Mammary epithelial cell (primary cell): Measurements from ENCODE around the gene MYL3.

ENCODE experiments used
- EZH2 ChIP-seq: IDR thresholded peaks from 2 replicates; pipeline ENCODE4 v1.6.1; 2012; ENCODE audit warnings: low read length, inconsistent platforms, borderline replicate concordance
- TF ChIP-seq, protein P1 (sequence below), 2 donors: IDR thresholded peaks in 1 of 2; conservative IDR thresholded peaks in 1 of 2; 2 replicates each; pipeline ENCODE4 v1.5.1; 2011 to 2012; ENCODE audit warnings: inconsistent platforms in 2 of 2, low read length in 2 of 2, mild to moderate bottlenecking in 2 of 2, control low read depth in 1 of 2, low read depth in 1 of 2; ENCODE audit not compliant: insufficient read depth in 1 of 2; ENCODE audit errors: extremely low read depth in 1 of 2

- TF ChIP-seq, protein P1, sequence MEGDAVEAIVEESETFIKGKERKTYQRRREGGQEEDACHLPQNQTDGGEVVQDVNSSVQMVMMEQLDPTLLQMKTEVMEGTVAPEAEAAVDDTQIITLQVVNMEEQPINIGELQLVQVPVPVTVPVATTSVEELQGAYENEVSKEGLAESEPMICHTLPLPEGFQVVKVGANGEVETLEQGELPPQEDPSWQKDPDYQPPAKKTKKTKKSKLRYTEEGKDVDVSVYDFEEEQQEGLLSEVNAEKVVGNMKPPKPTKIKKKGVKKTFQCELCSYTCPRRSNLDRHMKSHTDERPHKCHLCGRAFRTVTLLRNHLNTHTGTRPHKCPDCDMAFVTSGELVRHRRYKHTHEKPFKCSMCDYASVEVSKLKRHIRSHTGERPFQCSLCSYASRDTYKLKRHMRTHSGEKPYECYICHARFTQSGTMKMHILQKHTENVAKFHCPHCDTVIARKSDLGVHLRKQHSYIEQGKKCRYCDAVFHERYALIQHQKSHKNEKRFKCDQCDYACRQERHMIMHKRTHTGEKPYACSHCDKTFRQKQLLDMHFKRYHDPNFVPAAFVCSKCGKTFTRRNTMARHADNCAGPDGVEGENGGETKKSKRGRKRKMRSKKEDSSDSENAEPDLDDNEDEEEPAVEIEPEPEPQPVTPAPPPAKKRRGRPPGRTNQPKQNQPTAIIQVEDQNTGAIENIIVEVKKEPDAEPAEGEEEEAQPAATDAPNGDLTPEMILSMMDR (conservative IDR thresholded peaks at IDR 0.05 in 1 of 2, IDR thresholded peaks at IDR 0.05 in 1 of 2; ENCODE audit: extremely low read depth in 1 of 2, insufficient read depth in 1 of 2, low read depth in 1 of 2, low read length in 2 of 2) = peak in 1 of 2 donors; percentile 2
- TF ChIP-seq EZH2 = no peak
These were observed 1.0 kb upstream of the MYL3 start for GRCh38 chr3:46864061-46864881.
